GM21528 (cell line): ENCODE results near the gene MFAP2.

ENCODE experiments used
- ATAC-seq: cut with Tn5 transposase; IDR thresholded peaks from one replicate; pipeline ENCODE4 v1.9.1; 2021; ENCODE audit warnings: mild to moderate bottlenecking, moderate library complexity; ENCODE audit not compliant: unreplicated experiment, low FRiP score

MFAP2 gene

GRCh38 chr1:17008208-17008855, 27.9 kb upstream of the MFAP2 start:
- no peak for ATAC-seq

- ATAC-seq: no peak
Measured at GRCh38 chr1:17007121-17007520, 26.7 kb upstream of the MFAP2 start.

GRCh38 chr1:17005365-17005740, 24.9 kb upstream of the MFAP2 start:
- no peak for ATAC-seq

GRCh38 chr1:17004466-17005364, 24.3 kb upstream of the MFAP2 start:
- no peak for ATAC-seq

- no peak for ATAC-seq
Measured at GRCh38 chr1:17002524-17002902, 22.1 kb upstream of the MFAP2 start.

- no peak for ATAC-seq
Measured at GRCh38 chr1:17001760-17002523, 21.5 kb upstream of the MFAP2 start.

- ATAC-seq: no peak
Measured at GRCh38 chr1:16999863-17000262, 19.4 kb upstream of the MFAP2 start.

GRCh38 chr1:16998589-16998988, 18.2 kb upstream of the MFAP2 start:
- no peak for ATAC-seq

- no peak for ATAC-seq
Measured at GRCh38 chr1:16996845-16997244, 16.4 kb upstream of the MFAP2 start.

- ATAC-seq: no peak
Measured at GRCh38 chr1:16993521-16994038, 13.2 kb upstream of the MFAP2 start.

- ATAC-seq: no peak
Measured at GRCh38 chr1:16992675-16993074, 12.3 kb upstream of the MFAP2 start.

GRCh38 chr1:16992102-16992501, 11.7 kb upstream of the MFAP2 start:
- ATAC-seq: no peak

GRCh38 chr1:16991571-16991970, 11.2 kb upstream of the MFAP2 start:
- ATAC-seq: no peak

- ATAC-seq: no peak
Measured at GRCh38 chr1:16989676-16990391, 9.4 kb upstream of the MFAP2 start.

- ATAC-seq: no peak
Measured at GRCh38 chr1:16988210-16988609, 7.8 kb upstream of the MFAP2 start.

- no peak for ATAC-seq
Measured at GRCh38 chr1:16986962-16987361, 6.5 kb upstream of the MFAP2 start.

- ATAC-seq: no peak
Measured at GRCh38 chr1:16986560-16986959, 6.1 kb upstream of the MFAP2 start.

- no peak for ATAC-seq
Measured at GRCh38 chr1:16986113-16986512, 5.7 kb upstream of the MFAP2 start.

- ATAC-seq: no peak
Measured at GRCh38 chr1:16984717-16985116, 4.3 kb upstream of the MFAP2 start.

GRCh38 chr1:16983649-16984048, 3.2 kb upstream of the MFAP2 start:
- no peak for ATAC-seq
